ENCODE data around the gene OR56B1.

DNA sequence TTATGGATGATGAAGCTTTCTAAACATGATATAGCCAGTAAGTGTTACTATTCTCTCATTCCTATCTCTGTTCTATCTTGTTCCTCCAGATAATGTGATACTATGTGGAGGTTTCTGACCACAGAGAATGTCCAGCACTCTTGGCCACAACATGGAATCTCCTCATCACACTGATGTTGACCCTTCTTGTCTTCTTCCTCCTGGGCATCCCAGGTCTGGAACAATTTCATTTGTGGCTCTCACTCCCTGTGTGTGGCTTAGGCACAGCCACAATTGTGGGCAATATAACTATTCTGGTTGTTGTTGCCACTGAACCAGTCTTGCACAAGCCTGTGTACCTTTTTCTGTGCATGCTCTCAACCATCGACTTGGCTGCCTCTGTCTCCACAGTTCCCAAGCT, 9.9 kb upstream of the OR56B1 start:
- TF ChIP-seq EZH2 (IDR thresholded peaks at IDR 0.05): no peak
- TF ChIP-seq, protein P1, sequence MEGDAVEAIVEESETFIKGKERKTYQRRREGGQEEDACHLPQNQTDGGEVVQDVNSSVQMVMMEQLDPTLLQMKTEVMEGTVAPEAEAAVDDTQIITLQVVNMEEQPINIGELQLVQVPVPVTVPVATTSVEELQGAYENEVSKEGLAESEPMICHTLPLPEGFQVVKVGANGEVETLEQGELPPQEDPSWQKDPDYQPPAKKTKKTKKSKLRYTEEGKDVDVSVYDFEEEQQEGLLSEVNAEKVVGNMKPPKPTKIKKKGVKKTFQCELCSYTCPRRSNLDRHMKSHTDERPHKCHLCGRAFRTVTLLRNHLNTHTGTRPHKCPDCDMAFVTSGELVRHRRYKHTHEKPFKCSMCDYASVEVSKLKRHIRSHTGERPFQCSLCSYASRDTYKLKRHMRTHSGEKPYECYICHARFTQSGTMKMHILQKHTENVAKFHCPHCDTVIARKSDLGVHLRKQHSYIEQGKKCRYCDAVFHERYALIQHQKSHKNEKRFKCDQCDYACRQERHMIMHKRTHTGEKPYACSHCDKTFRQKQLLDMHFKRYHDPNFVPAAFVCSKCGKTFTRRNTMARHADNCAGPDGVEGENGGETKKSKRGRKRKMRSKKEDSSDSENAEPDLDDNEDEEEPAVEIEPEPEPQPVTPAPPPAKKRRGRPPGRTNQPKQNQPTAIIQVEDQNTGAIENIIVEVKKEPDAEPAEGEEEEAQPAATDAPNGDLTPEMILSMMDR (IDR thresholded peaks at IDR 0.05): no peak

Data from neural progenitor cell (in vitro differentiated cells).